ENCODE measurements around the gene GFOD1. TPM values are rescaled to one million over a fixed set of nuclear protein-coding genes. Genes with fewer than 3 reads are reported as not detected.

The GFOD1 gene
- total RNA-seq, 1 donor from 2014 or later = 2.0 TPM

DNA sequence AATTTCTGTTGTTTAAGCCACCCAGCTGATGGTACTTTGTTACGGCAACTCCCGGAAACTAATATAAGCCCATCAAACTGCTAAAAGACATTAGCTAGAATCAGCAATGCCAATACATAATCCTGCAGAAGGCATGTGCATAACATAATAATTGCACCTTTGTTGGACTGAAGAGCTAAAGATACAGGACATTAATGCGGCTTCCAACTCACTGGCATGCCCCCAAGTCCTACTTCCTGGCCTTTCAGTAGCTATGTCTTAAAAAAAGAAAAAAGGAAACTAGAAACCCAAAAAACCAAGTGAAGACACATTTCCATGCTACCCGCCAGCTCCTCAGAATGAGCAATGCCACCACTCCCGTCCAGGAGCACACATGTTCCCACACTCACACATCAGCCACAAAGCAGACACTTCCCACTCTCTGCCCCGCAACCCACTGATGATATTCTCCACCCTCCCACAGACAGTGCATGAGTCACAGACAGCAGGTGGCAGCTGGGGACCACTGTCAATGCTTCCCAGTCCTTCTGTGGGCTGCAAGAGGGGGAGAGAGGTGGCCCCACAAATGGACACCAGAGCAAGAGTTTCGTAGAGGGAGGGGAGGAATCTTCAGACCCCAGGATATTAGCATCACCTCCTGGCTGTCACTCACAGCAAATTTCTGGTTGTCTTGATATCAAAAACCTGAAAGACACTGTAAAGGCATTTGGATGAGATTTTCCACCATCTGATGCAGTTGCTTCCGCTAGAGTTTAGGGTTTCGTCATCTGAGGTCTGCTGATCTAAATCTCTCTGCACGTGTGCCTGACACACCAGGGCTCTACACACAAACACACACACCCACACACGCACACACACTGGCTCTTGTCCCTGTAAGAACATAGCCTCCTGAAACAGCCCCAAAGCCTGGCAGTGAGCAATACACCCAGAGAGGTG lies 32.8 kb downstream of the GFOD1 start:
- Mint-ChIP-seq H3K4me3 (ENCODE audit: unreplicated experiment) (no peak overlapping the region), H3K27me3 (ENCODE audit: low read depth) (no peaks in the 10 kb centered on the region), H3K36me3 (ENCODE audit: low read depth) (no peaks in the 10 kb centered on the region), H3K27ac (ENCODE audit: unreplicated experiment) (peak overlapping the region; percentile 68), H3K9me3 (ENCODE audit: low read depth) (no peaks in the 10 kb centered on the region), H3K4me1 (ENCODE audit: low read depth) (peaks cover 14% of the 10 kb centered on the region)
- DNase-seq (ENCODE audit: low spot score) = no peak
- TF ChIP-seq CTCF (IDR thresholded peaks at IDR 0.05) = peak; percentile 19

- H3K27ac Mint-ChIP-seq (ENCODE audit: unreplicated experiment) = no peak overlapping the region
- no peaks in the 10 kb centered on the region for H3K27me3 Mint-ChIP-seq (ENCODE audit: low read depth)
- no peak overlapping the region for H3K4me3 Mint-ChIP-seq (ENCODE audit: unreplicated experiment)
- no peaks in the 10 kb centered on the region for H3K36me3 Mint-ChIP-seq (ENCODE audit: low read depth)
- no peak for DNase-seq (ENCODE audit: low spot score)
- no peaks in the 10 kb centered on the region for H3K9me3 Mint-ChIP-seq (ENCODE audit: low read depth)
- peaks cover 14% of the 10 kb centered on the region for H3K4me1 Mint-ChIP-seq (ENCODE audit: low read depth)
- TF ChIP-seq CTCF (IDR thresholded peaks at IDR 0.05) = no peak
Observed at GRCh38 chr6:13453771-13454251, 33.6 kb downstream of the GFOD1 start.

DNA sequence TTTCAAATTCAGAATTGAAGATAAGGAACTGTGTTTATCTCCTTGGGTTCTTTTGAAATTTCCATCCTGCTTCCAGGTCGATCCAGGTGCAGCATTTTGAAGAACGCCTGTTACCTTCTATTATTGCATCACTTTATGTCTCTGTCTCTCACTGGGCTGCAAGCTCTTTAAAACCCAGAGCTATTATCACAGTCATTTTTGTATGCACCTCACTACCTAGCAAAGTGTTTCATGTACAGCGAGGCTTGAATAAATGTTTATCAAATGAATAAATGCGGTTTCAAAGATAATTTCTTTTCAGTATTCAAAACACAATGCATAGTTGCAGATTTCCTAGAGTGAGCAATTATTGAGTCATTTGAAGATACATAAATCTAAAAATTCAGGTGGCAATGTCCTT lies 34.2 kb downstream of the GFOD1 start:
- no peak overlapping the region for H3K27ac Mint-ChIP-seq (ENCODE audit: unreplicated experiment)
- H3K9me3 Mint-ChIP-seq (ENCODE audit: low read depth) = no peaks in the 10 kb centered on the region
- H3K4me1 Mint-ChIP-seq (ENCODE audit: low read depth) = peaks cover 14% of the 10 kb centered on the region
- no peaks in the 10 kb centered on the region for H3K27me3 Mint-ChIP-seq (ENCODE audit: low read depth)
- no peaks in the 10 kb centered on the region for H3K36me3 Mint-ChIP-seq (ENCODE audit: low read depth)
- TF ChIP-seq CTCF (IDR thresholded peaks at IDR 0.05) = no peak
- DNase-seq (ENCODE audit: low spot score) = no peak
- no peak overlapping the region for H3K4me3 Mint-ChIP-seq (ENCODE audit: unreplicated experiment)

DNA sequence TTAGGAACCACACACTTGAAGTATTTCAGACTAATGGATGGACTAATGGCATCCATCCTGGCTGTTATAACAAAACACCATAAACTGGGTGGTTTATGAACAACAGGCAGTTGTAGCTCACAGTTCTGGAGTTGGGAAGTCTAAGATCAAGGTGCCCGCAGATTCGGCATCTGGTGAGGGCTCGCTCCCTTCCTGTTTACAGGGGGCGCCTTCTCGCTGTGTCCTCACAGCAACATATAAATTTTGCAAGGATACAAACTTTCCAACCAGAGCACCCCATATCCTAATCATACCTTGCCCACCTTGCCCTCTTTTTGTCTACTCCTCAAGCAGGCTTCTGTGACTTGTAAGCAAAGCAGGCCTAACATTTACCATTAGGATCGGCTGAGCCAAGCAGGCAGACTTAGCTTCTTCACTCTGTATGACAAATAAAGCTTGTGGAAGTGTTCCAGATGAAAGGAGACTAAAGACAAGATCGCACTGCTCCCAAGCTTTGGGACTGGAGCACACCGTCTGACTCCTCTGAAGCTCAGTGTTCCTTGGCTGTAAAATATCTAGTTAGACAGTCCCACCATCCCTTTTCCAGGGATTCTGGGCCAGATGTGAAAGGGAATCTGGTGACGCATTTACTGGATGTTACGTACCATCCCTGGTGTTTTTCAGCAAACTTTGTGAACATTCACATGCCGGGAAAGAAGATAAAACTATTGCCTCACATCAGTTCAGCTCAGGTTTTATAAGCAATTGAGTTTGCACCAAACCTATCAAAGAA lies 34.9 kb downstream of the GFOD1 start:
- Mint-ChIP-seq H3K4me1 (ENCODE audit: low read depth) (peaks cover 14% of the 10 kb centered on the region), H3K27ac (ENCODE audit: unreplicated experiment) (no peak overlapping the region), H3K9me3 (ENCODE audit: low read depth) (no peaks in the 10 kb centered on the region), H3K36me3 (ENCODE audit: low read depth) (no peaks in the 10 kb centered on the region), H3K27me3 (ENCODE audit: low read depth) (no peaks in the 10 kb centered on the region), H3K4me3 (ENCODE audit: unreplicated experiment) (no peak overlapping the region)
- no peak for TF ChIP-seq CTCF (IDR thresholded peaks at IDR 0.05)
- no peak for DNase-seq (ENCODE audit: low spot score)

DNA sequence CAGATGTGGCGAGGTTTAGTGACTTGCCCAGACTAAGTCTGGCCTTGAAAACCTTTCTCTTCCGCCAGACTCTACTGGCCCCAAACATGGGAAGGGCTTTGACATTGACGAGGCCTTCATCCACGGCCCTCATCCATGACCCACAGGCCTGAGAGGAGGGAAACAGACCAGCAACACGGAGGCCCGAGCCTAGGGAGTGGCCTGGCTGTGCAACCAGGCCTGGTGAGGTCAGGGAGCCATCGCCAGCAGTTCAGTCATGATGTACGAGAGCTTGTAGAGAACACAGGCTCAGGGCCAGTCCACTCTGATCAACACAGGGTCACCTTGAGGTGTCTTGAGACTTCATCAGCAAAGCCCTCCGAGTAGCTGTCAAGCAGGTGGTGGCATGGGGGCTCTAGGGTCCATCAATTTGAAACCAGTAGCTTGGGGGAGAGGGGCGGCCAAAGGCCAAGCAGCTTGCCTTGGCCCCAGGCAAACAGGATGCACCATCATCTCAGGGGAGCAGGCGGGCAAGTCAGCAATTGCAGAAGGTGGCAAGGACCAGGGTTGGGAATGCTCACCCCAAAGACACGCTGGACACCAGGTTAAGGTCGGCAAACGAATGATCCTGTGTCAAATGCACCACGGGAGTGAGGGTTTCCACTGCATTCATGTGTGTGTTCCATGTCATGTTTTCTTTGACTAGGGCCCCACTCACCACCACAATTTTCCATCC lies 36.1 kb downstream of the GFOD1 start:
- TF ChIP-seq CTCF (IDR thresholded peaks at IDR 0.05) = no peak
- no peak overlapping the region for H3K27ac Mint-ChIP-seq (ENCODE audit: unreplicated experiment)
- no peaks in the 10 kb centered on the region for H3K9me3 Mint-ChIP-seq (ENCODE audit: low read depth)
- H3K27me3 Mint-ChIP-seq (ENCODE audit: low read depth) = no peaks in the 10 kb centered on the region
- no peaks in the 10 kb centered on the region for H3K36me3 Mint-ChIP-seq (ENCODE audit: low read depth)
- peaks cover 14% of the 10 kb centered on the region for H3K4me1 Mint-ChIP-seq (ENCODE audit: low read depth)
- DNase-seq (ENCODE audit: low spot score) = no peak
- H3K4me3 Mint-ChIP-seq (ENCODE audit: unreplicated experiment) = no peak overlapping the region

All from chondrocyte (in vitro differentiated cells).